Measurements from ENCODE around the gene HMGXB3. TPM values are rescaled to one million over a fixed set of nuclear protein-coding genes. Genes with fewer than 3 reads are reported as not detected.

HMGXB3 gene
- total and polyA plus RNA-seq, 4 donors: 2.7 to 22.9 (median 11.0) TPM

DNA sequence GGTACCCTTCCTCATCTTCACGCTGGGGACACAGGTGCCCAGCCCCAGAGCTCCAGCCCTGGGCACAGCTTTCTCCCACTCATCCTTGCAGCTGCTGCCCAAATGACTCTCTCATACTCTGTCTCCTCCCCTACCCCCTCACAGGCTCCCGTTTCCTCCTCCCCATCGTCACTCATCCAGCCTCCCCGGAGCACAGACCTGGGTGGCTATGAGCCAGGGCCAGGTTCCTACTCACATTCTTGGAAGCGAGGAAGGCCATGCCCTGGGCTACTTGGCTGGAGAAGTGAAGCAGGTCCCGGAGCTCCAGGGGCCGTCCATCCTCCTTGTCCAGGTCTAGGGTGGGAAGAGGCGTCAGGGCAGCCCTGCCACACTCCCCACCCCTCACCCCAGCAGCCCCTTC lies 56.5 kb downstream of the HMGXB3 start:
- TF ChIP-seq HNF4A (conservative IDR thresholded peaks at IDR 0.05) (no peak), FOXA1 (IDR thresholded peaks at IDR 0.05) (no peak), NR2F2 (IDR thresholded peaks at IDR 0.05) (no peak), JUND (IDR thresholded peaks at IDR 0.05) (no peak), EGR1 (IDR thresholded peaks at IDR 0.05; ENCODE audit: low read depth in 2 of 2) (no peak), TAF1 (conservative IDR thresholded peaks at IDR 0.05) (no peak), YY1 (IDR thresholded peaks at IDR 0.05) (no peak), RXRA (IDR thresholded peaks at IDR 0.05) (no peak), HNF4G (IDR thresholded peaks at IDR 0.05) (no peak)
- TF ChIP-seq, protein P1, sequence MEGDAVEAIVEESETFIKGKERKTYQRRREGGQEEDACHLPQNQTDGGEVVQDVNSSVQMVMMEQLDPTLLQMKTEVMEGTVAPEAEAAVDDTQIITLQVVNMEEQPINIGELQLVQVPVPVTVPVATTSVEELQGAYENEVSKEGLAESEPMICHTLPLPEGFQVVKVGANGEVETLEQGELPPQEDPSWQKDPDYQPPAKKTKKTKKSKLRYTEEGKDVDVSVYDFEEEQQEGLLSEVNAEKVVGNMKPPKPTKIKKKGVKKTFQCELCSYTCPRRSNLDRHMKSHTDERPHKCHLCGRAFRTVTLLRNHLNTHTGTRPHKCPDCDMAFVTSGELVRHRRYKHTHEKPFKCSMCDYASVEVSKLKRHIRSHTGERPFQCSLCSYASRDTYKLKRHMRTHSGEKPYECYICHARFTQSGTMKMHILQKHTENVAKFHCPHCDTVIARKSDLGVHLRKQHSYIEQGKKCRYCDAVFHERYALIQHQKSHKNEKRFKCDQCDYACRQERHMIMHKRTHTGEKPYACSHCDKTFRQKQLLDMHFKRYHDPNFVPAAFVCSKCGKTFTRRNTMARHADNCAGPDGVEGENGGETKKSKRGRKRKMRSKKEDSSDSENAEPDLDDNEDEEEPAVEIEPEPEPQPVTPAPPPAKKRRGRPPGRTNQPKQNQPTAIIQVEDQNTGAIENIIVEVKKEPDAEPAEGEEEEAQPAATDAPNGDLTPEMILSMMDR (IDR thresholded peaks at IDR 0.05; ENCODE audit: low read depth, low read length, missing input control): no peak
- TF ChIP-seq, protein P2, sequence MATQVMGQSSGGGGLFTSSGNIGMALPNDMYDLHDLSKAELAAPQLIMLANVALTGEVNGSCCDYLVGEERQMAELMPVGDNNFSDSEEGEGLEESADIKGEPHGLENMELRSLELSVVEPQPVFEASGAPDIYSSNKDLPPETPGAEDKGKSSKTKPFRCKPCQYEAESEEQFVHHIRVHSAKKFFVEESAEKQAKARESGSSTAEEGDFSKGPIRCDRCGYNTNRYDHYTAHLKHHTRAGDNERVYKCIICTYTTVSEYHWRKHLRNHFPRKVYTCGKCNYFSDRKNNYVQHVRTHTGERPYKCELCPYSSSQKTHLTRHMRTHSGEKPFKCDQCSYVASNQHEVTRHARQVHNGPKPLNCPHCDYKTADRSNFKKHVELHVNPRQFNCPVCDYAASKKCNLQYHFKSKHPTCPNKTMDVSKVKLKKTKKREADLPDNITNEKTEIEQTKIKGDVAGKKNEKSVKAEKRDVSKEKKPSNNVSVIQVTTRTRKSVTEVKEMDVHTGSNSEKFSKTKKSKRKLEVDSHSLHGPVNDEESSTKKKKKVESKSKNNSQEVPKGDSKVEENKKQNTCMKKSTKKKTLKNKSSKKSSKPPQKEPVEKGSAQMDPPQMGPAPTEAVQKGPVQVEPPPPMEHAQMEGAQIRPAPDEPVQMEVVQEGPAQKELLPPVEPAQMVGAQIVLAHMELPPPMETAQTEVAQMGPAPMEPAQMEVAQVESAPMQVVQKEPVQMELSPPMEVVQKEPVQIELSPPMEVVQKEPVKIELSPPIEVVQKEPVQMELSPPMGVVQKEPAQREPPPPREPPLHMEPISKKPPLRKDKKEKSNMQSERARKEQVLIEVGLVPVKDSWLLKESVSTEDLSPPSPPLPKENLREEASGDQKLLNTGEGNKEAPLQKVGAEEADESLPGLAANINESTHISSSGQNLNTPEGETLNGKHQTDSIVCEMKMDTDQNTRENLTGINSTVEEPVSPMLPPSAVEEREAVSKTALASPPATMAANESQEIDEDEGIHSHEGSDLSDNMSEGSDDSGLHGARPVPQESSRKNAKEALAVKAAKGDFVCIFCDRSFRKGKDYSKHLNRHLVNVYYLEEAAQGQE (IDR thresholded peaks at IDR 0.05): no peak
- TF ChIP-seq, protein P3, sequence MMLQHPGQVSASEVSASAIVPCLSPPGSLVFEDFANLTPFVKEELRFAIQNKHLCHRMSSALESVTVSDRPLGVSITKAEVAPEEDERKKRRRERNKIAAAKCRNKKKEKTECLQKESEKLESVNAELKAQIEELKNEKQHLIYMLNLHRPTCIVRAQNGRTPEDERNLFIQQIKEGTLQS (IDR thresholded peaks at IDR 0.05): no peak
- Histone ChIP-seq H3K9ac (ENCODE audit: low read depth in 1 of 2, low read length in 2 of 2) (no peak overlapping the region), H3K9me3 (ENCODE audit: control insufficient read depth in 4 of 4, low read length in 3 of 4) (no peaks in the 10 kb centered on the region), H3K36me3 (ENCODE audit: control insufficient read depth in 4 of 4, insufficient read depth in 3 of 4, low read depth in 1 of 4, low read length in 3 of 4) (peaks cover 4 to 30% (median 22%) of the 10 kb centered on the region in 4 donors), H3K4me3 (ENCODE audit: low read depth in 1 of 3, low read length in 3 of 3) (no peak overlapping the region), H3K27me3 (ENCODE audit: control insufficient read depth in 4 of 4, insufficient read depth in 4 of 4, low read length in 3 of 4) (no peaks in the 10 kb centered on the region), H3K4me1 (ENCODE audit: control insufficient read depth in 4 of 4, insufficient read depth in 4 of 4, low read length in 3 of 4) (no peaks in the 10 kb centered on the region), H3K27ac (ENCODE audit: low read depth in 1 of 2, low read length in 2 of 2) (no peak overlapping the region)
- WGBS: 84% methylated on average over 8 of the region's 8 CpGs
- DNase-seq (ENCODE audit: low spot score): no peak

DNA sequence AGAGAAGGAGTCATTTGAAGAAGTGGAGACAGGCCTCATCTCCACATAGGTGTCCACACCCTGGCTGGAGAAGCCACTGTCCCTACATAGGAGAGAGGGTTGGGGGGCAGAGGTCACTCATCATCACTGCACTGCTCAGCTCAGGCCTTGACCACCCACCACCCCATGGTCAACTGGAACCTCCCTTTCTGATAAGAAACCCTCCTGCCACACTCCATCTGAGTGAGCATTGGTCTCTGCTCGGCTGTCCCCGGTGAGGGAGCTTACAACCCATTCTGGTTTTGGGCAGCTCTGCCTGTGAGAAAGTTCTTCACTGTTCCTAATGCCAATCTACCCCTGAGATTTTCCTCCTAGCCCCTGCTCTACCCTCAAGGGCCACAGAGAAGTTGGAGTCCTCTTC lies 57.0 kb downstream of the HMGXB3 start:
- no peaks in the 10 kb centered on the region for H3K9me3 ChIP-seq (ENCODE audit: control insufficient read depth in 4 of 4, low read length in 3 of 4)
- no peak for DNase-seq (ENCODE audit: low spot score)
- H3K27me3 ChIP-seq (ENCODE audit: control insufficient read depth in 4 of 4, insufficient read depth in 4 of 4, low read length in 3 of 4): no peaks in the 10 kb centered on the region
- WGBS: 94% methylated on average over 2 of the region's 2 CpGs
- no peaks in the 10 kb centered on the region for H3K4me1 ChIP-seq (ENCODE audit: control insufficient read depth in 4 of 4, insufficient read depth in 4 of 4, low read length in 3 of 4)
- H3K27ac ChIP-seq (ENCODE audit: low read depth in 1 of 2, low read length in 2 of 2): no peak overlapping the region
- no peak overlapping the region for H3K9ac ChIP-seq (ENCODE audit: low read depth in 1 of 2, low read length in 2 of 2)
- H3K36me3 ChIP-seq (ENCODE audit: control insufficient read depth in 4 of 4, insufficient read depth in 3 of 4, low read depth in 1 of 4, low read length in 3 of 4): peaks cover 2 to 25% (median 17%) of the 10 kb centered on the region in 4 donors
- no peak overlapping the region for H3K4me3 ChIP-seq (ENCODE audit: low read depth in 1 of 3, low read length in 3 of 3)
- TF ChIP-seq, protein P4, sequence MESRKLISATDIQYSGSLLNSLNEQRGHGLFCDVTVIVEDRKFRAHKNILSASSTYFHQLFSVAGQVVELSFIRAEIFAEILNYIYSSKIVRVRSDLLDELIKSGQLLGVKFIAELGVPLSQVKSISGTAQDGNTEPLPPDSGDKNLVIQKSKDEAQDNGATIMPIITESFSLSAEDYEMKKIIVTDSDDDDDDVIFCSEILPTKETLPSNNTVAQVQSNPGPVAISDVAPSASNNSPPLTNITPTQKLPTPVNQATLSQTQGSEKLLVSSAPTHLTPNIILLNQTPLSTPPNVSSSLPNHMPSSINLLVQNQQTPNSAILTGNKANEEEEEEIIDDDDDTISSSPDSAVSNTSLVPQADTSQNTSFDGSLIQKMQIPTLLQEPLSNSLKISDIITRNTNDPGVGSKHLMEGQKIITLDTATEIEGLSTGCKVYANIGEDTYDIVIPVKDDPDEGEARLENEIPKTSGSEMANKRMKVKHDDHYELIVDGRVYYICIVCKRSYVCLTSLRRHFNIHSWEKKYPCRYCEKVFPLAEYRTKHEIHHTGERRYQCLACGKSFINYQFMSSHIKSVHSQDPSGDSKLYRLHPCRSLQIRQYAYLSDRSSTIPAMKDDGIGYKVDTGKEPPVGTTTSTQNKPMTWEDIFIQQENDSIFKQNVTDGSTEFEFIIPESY (IDR thresholded peaks at IDR 0.05): no peak
- TF ChIP-seq RXRA (IDR thresholded peaks at IDR 0.05) (no peak), NR2F2 (IDR thresholded peaks at IDR 0.05) (no peak), FOXA2 (IDR thresholded peaks at IDR 0.05) (no peak), JUND (IDR thresholded peaks at IDR 0.05) (no peak), YY1 (IDR thresholded peaks at IDR 0.05) (no peak), FOXA1 (IDR thresholded peaks at IDR 0.05) (no peak), HNF4G (IDR thresholded peaks at IDR 0.05) (no peak), RAD21 (IDR thresholded peaks at IDR 0.05) (no peak), HNF4A (conservative IDR thresholded peaks at IDR 0.05) (no peak), GABPA (IDR thresholded peaks at IDR 0.05 in 1 of 2, conservative IDR thresholded peaks at IDR 0.05 in 1 of 2) (no peak), SP1 (IDR thresholded peaks at IDR 0.05) (no peak)
- TF ChIP-seq, protein P3 (IDR thresholded peaks at IDR 0.05): no peak
- TF ChIP-seq, protein P2 (IDR thresholded peaks at IDR 0.05): no peak
- TF ChIP-seq, protein P5, sequence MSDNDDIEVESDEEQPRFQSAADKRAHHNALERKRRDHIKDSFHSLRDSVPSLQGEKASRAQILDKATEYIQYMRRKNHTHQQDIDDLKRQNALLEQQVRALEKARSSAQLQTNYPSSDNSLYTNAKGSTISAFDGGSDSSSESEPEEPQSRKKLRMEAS (IDR thresholded peaks at IDR 0.05): no peak
